ENCODE results near the gene POLR2L. TPM values are rescaled to one million over a fixed set of nuclear protein-coding genes. Genes with fewer than 3 reads are reported as not detected.

POLR2L gene
- total and polyA plus RNA-seq, 2 donors (not counting 1 experiment from before 2014, with no cell fraction given), result 44.4 to 80.8 TPM

GRCh38 chr11:801097-801780 is 41.1 kb downstream of the POLR2L start:
- intact Hi-C loops (cut with micrococcal nuclease), result no loop called here
- Histone ChIP-seq H3K27me3 (replicated peaks in 1 of 4; ENCODE audit: control extremely low read depth in 1 of 4, control insufficient read depth in 3 of 4, insufficient read depth in 4 of 4, low read length in 3 of 4) (no peaks in the 10 kb centered on the region), H4K20me1 (ENCODE audit: control insufficient read depth, insufficient read depth, low read length, poor library complexity, severe bottlenecking) (peaks cover 54% of the 10 kb centered on the region), H3K9me3 (ENCODE audit: control extremely low read depth in 1 of 3, control insufficient read depth in 2 of 3, insufficient read depth in 1 of 3, low read length in 2 of 3) (no peaks in the 10 kb centered on the region), H3K4me1 (ENCODE audit: control insufficient read depth in 2 of 2, insufficient read depth in 2 of 2, low read length in 2 of 2) (peaks cover 19 to 42% of the 10 kb centered on the region in 2 donors), H3K27ac (ENCODE audit: low read length in 2 of 2) (no peak overlapping the region), H3K4me3 (ENCODE audit: control extremely low read depth in 1 of 5, extremely low read depth in 1 of 5, insufficient read depth in 1 of 5, low read depth in 2 of 5, low read length in 4 of 5) (no peak overlapping the region), H2AFZ (ENCODE audit: insufficient read depth, low read depth, low read length, poor library complexity, severe bottlenecking) (no peak overlapping the region), H3K79me2 (ENCODE audit: control insufficient read depth, insufficient read depth, low read length) (peaks cover 67% of the 10 kb centered on the region), H3K9ac (ENCODE audit: low read length) (no peak overlapping the region), H3K4me2 (replicated peaks; ENCODE audit: low read depth, low read length, poor library complexity, severe bottlenecking) (no peak overlapping the region), H3K36me3 (replicated peaks in 1 of 2; ENCODE audit: control extremely low read depth in 1 of 2, control insufficient read depth in 1 of 2, extremely low read depth in 1 of 2, insufficient read depth in 2 of 2, low read length in 1 of 2) (peaks cover 0 to 9% of the 10 kb centered on the region in 2 experiments)
- no peak for DNase-seq
- TF ChIP-seq EZH2 (IDR thresholded peaks at IDR 0.05; ENCODE audit: borderline replicate concordance, insufficient read depth, low read depth, low read length, poor library complexity, severe bottlenecking), result no peak
- no peak for TF ChIP-seq CTCF (IDR thresholded peaks at IDR 0.05)
- Mint-ChIP-seq H3K9me3 (ENCODE audit: insufficient read depth) (no peaks in the 10 kb centered on the region), H3K27me3 (no peaks in the 10 kb centered on the region), H3K27ac (no peak overlapping the region), H3K4me1 (peaks cover 19% of the 10 kb centered on the region), H3K4me3 (no peak overlapping the region)
- 92% methylated on average over 18 of the region's 20 CpGs for WGBS (ENCODE audit: insufficient coverage)
- CTCF ChIA-PET, result no interaction called here
- POLR2A ChIA-PET, result interaction anchor here (0.6 kb wide), 2 partner anchors 23 to 35 kb away, joined by 5 to 6 read pairs; no protein-coding TSS in a partner anchor
- no peak for ATAC-seq (ENCODE audit: low read depth)

GRCh38 chr11:800473-800872 is 41.9 kb downstream of the POLR2L start:
- WGBS (ENCODE audit: insufficient coverage), result 95% methylated on average over 25 of the region's 30 CpGs
- no peak overlapping the region for H3K27ac Mint-ChIP-seq
- Histone ChIP-seq H3K9me3 (ENCODE audit: control extremely low read depth in 1 of 3, control insufficient read depth in 2 of 3, insufficient read depth in 1 of 3, low read length in 2 of 3) (no peaks in the 10 kb centered on the region), H3K4me2 (replicated peaks; ENCODE audit: low read depth, low read length, poor library complexity, severe bottlenecking) (no peak overlapping the region), H3K27me3 (replicated peaks in 1 of 4; ENCODE audit: control extremely low read depth in 1 of 4, control insufficient read depth in 3 of 4, insufficient read depth in 4 of 4, low read length in 3 of 4) (no peaks in the 10 kb centered on the region), H3K36me3 (replicated peaks in 1 of 2; ENCODE audit: control extremely low read depth in 1 of 2, control insufficient read depth in 1 of 2, extremely low read depth in 1 of 2, insufficient read depth in 2 of 2, low read length in 1 of 2) (peaks cover 0 to 9% of the 10 kb centered on the region in 2 experiments), H3K4me3 (ENCODE audit: control extremely low read depth in 1 of 5, extremely low read depth in 1 of 5, insufficient read depth in 1 of 5, low read depth in 2 of 5, low read length in 4 of 5) (no peak overlapping the region), H3K79me2 (ENCODE audit: control insufficient read depth, insufficient read depth, low read length) (peaks cover 73% of the 10 kb centered on the region), H4K20me1 (ENCODE audit: control insufficient read depth, insufficient read depth, low read length, poor library complexity, severe bottlenecking) (peaks cover 59% of the 10 kb centered on the region), H3K4me1 (ENCODE audit: control insufficient read depth in 2 of 2, insufficient read depth in 2 of 2, low read length in 2 of 2) (peaks cover 23 to 46% of the 10 kb centered on the region in 2 donors), H3K27ac (ENCODE audit: low read length in 2 of 2) (no peak overlapping the region), H2AFZ (ENCODE audit: insufficient read depth, low read depth, low read length, poor library complexity, severe bottlenecking) (no peak overlapping the region), H3K9ac (ENCODE audit: low read length) (no peak overlapping the region)
- peaks cover 20% of the 10 kb centered on the region for H3K4me1 Mint-ChIP-seq
- no peaks in the 10 kb centered on the region for H3K27me3 Mint-ChIP-seq
- intact Hi-C loops (cut with micrococcal nuclease), result no loop called here
- no peak for DNase-seq
- no peaks in the 10 kb centered on the region for H3K9me3 Mint-ChIP-seq (ENCODE audit: insufficient read depth)
- no peak for TF ChIP-seq CTCF (IDR thresholded peaks at IDR 0.05)
- no peak for TF ChIP-seq EZH2 (IDR thresholded peaks at IDR 0.05; ENCODE audit: borderline replicate concordance, insufficient read depth, low read depth, low read length, poor library complexity, severe bottlenecking)
- CTCF ChIA-PET, result no interaction called here
- POLR2A ChIA-PET, result interaction anchor here (0.6 kb wide), 2 partner anchors 22 to 36 kb away, joined by 5 to 6 read pairs; no protein-coding TSS in a partner anchor
- no peak for ATAC-seq (ENCODE audit: low read depth)
- no peak overlapping the region for H3K4me3 Mint-ChIP-seq
